Lung (tissue), 12 donors: ENCODE results near the gene KLK6. TPM values are rescaled to one million over a fixed set of nuclear protein-coding genes. Genes with fewer than 3 reads are reported as not detected.

Experiments
- ATAC-seq: fragments of 200-7000 bp; cut with Tn5 transposase; one replicate; pipeline ENCODE4 v1.9.1; 2020; ENCODE audit warnings: moderate number of reproducible peaks; ENCODE audit not compliant: insufficient read depth, low FRiP score
- DNase-seq, 3 donors: peaks; one replicate each; pipeline ENCODE4 v3.0.0-alpha.2; 2013 to 2017
- H3K27ac ChIP-seq, 2 donors: one replicate each; pipeline ENCODE4 v1.5.1; 2013; ENCODE audit warnings: mild to moderate bottlenecking in 2 of 2, moderate library complexity in 2 of 2, control low read depth in 1 of 2, inconsistent platforms in 1 of 2, low read depth in 1 of 2, low read length in 1 of 2
- H3K27me3 ChIP-seq, 3 donors: one replicate each; pipeline ENCODE4 v1.5.1; 2013; ENCODE audit warnings: low read length in 2 of 3; ENCODE audit not compliant: control insufficient read depth in 3 of 3, insufficient read depth in 3 of 3
- H3K36me3 ChIP-seq, 4 donors: one replicate each; pipeline ENCODE4 v1.5.1; 2013; ENCODE audit warnings: low read length in 4 of 4, mild to moderate bottlenecking in 1 of 4, moderate library complexity in 1 of 4; ENCODE audit not compliant: control insufficient read depth in 4 of 4, insufficient read depth in 4 of 4
- H3K4me1 ChIP-seq, 5 donors: one replicate each; pipeline ENCODE4 v1.5.1; 2013; ENCODE audit warnings: low read length in 5 of 5, mild to moderate bottlenecking in 2 of 5, moderate library complexity in 1 of 5; ENCODE audit not compliant: control insufficient read depth in 5 of 5, insufficient read depth in 5 of 5
- H3K4me3 ChIP-seq: one replicate; pipeline ENCODE4 v1.5.1; 2013; ENCODE audit warnings: mild to moderate bottlenecking, control low read depth, moderate library complexity
- H3K9ac ChIP-seq, 2 donors: one replicate each; pipeline ENCODE4 v1.5.1; 2013; ENCODE audit warnings: low read length in 2 of 2, control low read depth in 1 of 2; ENCODE audit not compliant: insufficient read depth in 1 of 2
- H3K9me3 ChIP-seq, 4 donors: one replicate each; pipeline ENCODE4 v1.5.1; 2013; ENCODE audit warnings: low read length in 3 of 4, mild to moderate bottlenecking in 1 of 4, moderate library complexity in 1 of 4; ENCODE audit not compliant: control insufficient read depth in 4 of 4, insufficient read depth in 3 of 4
- CTCF ChIP-seq: IDR thresholded peaks from 2 replicates; pipeline ENCODE4 v1.5.1; 2012; ENCODE audit warnings: mild to moderate bottlenecking; ENCODE audit errors: control extremely low read depth, extremely low read depth
- WGBS, 2 donors: extraction: QIAGEN DNeasy Blood & Tissue Kit; methylation state at CpG; one replicate each; pipeline ENCODE4 v1.1.7; 2013; 5-methylcytosine and 5-hydroxymethylcytosine counted together
- polyA plus RNA-seq, 2 donors: library from polyadenylated mRNA; stranded (reverse); fragments of 200-250 nt; gene quantifications; one replicate each; pipeline ENCODE4 v1.2.1, GENCODE V29; 2013
- total RNA-seq, 2 donors: library from RNA; depleted of rRNA in 1 of 2; stranded (reverse); fragments of >200 nt in 1 of 2; gene quantifications; one replicate each; pipeline ENCODE4 v1.2.1, GENCODE V29; 2014 to 2021
- donor health status: control.
- donor health status: control.
- donor health status: Bipolar disorder and iron deficiency.
- donor health status: healthy.
- donor health status: DM: yes; HTN: yes; CAD: no.

Gene KLK6
- total and polyA plus RNA-seq, 4 donors, result not detected

- Histone ChIP-seq H3K27me3 (peaks cover 0 to 6% (median 4%) of the 10 kb centered on the region in 3 donors), H3K4me3 (no peak overlapping the region), H3K36me3 (no peaks in the 10 kb centered on the region), H3K27ac (no peak overlapping the region), H3K4me1 (no peaks in the 10 kb centered on the region), H3K9ac (no peak overlapping the region), H3K9me3 (peaks cover 0 to 2% (median 0%) of the 10 kb centered on the region in 4 donors)
- no peak for DNase-seq
- no peak for TF ChIP-seq CTCF
- ATAC-seq, result no peak
- 48 to 75% methylated on average over 19 of the region's 19 CpGs for WGBS, 2 donors
Observed at GRCh38 chr19:50949861-50950260, 19.5 kb downstream of the KLK6 start.

- H3K9ac ChIP-seq, result no peak overlapping the region
- peaks cover 0 to 2% (median 0%) of the 10 kb centered on the region in 4 donors for H3K9me3 ChIP-seq
- H3K36me3 ChIP-seq, result no peaks in the 10 kb centered on the region
- no peaks in the 10 kb centered on the region for H3K4me1 ChIP-seq
- no peak overlapping the region for H3K27ac ChIP-seq
- DNase-seq (no peak), ATAC-seq (no peak)
- no peak for TF ChIP-seq CTCF
- H3K4me3 ChIP-seq, result no peak overlapping the region
- peaks cover 0 to 6% (median 0%) of the 10 kb centered on the region in 3 donors for H3K27me3 ChIP-seq
- 82 to 86% methylated on average over 4 of the region's 4 CpGs for WGBS, 2 donors
Observed at GRCh38 chr19:50947123-50947522, 22.3 kb downstream of the KLK6 start.

- peaks cover 0 to 4% (median 0%) of the 10 kb centered on the region in 4 donors for H3K9me3 ChIP-seq
- 60 to 66% methylated on average over 4 of the region's 4 CpGs for WGBS, 2 donors
Observed at GRCh38 chr19:50944795-50945194, 24.6 kb downstream of the KLK6 start.

More at GRCh38 chr19:50944795-50945194, 24.6 kb downstream of the KLK6 start:
- Histone ChIP-seq H3K9ac (no peak overlapping the region), H3K27me3 (peaks cover 0 to 1% (median 0%) of the 10 kb centered on the region in 3 donors), H3K27ac (no peak overlapping the region), H3K4me1 (no peaks in the 10 kb centered on the region), H3K36me3 (no peaks in the 10 kb centered on the region), H3K4me3 (no peak overlapping the region)
- DNase-seq (no peak), ATAC-seq (no peak)
- TF ChIP-seq CTCF, result no peak
